ENCODE data around the gene ZFAND4. TPM values are rescaled to one million over a fixed set of nuclear protein-coding genes. Genes with fewer than 3 reads are reported as not detected.

The ZFAND4 gene
- total RNA-seq, 1 donor from 2014 or later, result 5.0 TPM

- TF ChIP-seq CTCF (conservative IDR thresholded peaks at IDR 0.05; ENCODE audit: low read depth, low read length), result no peak
- no peak overlapping the region for H3K4me3 ChIP-seq (ENCODE audit: low read depth, low read length)
- no peak for DNase-seq (ENCODE audit: low read depth)
Observed at GRCh38 chr10:45647118-45647517, 25.5 kb downstream of the ZFAND4 start.

GRCh38 chr10:45646384-45647050 is 26.1 kb downstream of the ZFAND4 start:
- no peak for DNase-seq (ENCODE audit: low read depth)
- TF ChIP-seq CTCF (conservative IDR thresholded peaks at IDR 0.05; ENCODE audit: low read depth, low read length), result no peak
- H3K4me3 ChIP-seq (ENCODE audit: low read depth, low read length), result no peak overlapping the region

GRCh38 chr10:45644527-45644926 is 28.0 kb downstream of the ZFAND4 start:
- no peak for TF ChIP-seq CTCF (conservative IDR thresholded peaks at IDR 0.05; ENCODE audit: low read depth, low read length)
- DNase-seq (ENCODE audit: low read depth), result no peak
- H3K4me3 ChIP-seq (ENCODE audit: low read depth, low read length), result no peak overlapping the region

- no peak overlapping the region for H3K4me3 ChIP-seq (ENCODE audit: low read depth, low read length)
- no peak for TF ChIP-seq CTCF (conservative IDR thresholded peaks at IDR 0.05; ENCODE audit: low read depth, low read length)
- no peak for DNase-seq (ENCODE audit: low read depth)
Observed at GRCh38 chr10:45640941-45641340, 31.6 kb downstream of the ZFAND4 start.

GRCh38 chr10:45640049-45640448 is 32.5 kb downstream of the ZFAND4 start:
- DNase-seq (ENCODE audit: low read depth), result no peak
- H3K4me3 ChIP-seq (ENCODE audit: low read depth, low read length), result no peak overlapping the region
- TF ChIP-seq CTCF (conservative IDR thresholded peaks at IDR 0.05; ENCODE audit: low read depth, low read length), result no peak

- TF ChIP-seq CTCF (conservative IDR thresholded peaks at IDR 0.05; ENCODE audit: low read depth, low read length), result no peak
- DNase-seq (ENCODE audit: low read depth), result no peak
- H3K4me3 ChIP-seq (ENCODE audit: low read depth, low read length), result no peak overlapping the region
Observed at GRCh38 chr10:45627412-45628048, 45.0 kb downstream of the ZFAND4 start.

GRCh38 chr10:45625879-45626278 is 46.7 kb downstream of the ZFAND4 start:
- DNase-seq (ENCODE audit: low read depth), result no peak
- no peak for TF ChIP-seq CTCF (conservative IDR thresholded peaks at IDR 0.05; ENCODE audit: low read depth, low read length)
- no peak overlapping the region for H3K4me3 ChIP-seq (ENCODE audit: low read depth, low read length)

Data from epithelial cell of proximal tubule (primary cell).